HT1080 (cell line): ENCODE data around the gene CYB5R3. TPM values are rescaled to one million over a fixed set of nuclear protein-coding genes. Genes with fewer than 3 reads are reported as not detected.
"Not testable (repeated sequence)": the region's sequence is repeated elsewhere in the genome, so short reads cannot be mapped to it uniquely, and the experiment has no call there.

ENCODE experiments used
- DNase-seq: peaks from one replicate; pipeline ENCODE4 v3.0.0-alpha.2; 2015; ENCODE audit warnings: low read depth
- total RNA-seq: library from RNA; depleted of rRNA; stranded (reverse); fragments of >200 nt; shearing (Covaris generic); gene quantifications from 2 replicates; pipeline ENCODE4 v1.2.3, GENCODE V29; 2014

CYB5R3 gene
- total RNA-seq, 1 experiment from 2014 or later, result 112 TPM

DNA sequence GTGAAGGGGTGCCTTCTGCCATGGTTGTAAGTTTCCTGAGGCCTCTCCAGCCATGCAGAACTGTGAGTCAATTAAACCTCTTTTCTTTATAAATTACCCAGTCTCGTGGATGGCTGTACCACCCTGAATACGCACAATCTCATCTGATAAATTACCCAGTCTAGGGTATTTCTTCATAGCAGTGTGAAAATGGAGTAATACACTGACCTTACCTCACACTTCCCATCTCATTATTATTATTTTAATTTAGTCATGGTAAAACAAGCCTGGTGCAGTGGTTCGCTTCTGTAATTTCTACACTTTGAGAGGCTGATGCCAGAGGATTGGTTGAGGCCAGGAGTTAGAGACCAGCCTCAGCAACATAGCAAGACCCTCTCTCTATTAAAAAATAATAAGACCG lies 30.5 kb upstream of the CYB5R3 start:
- DNase-seq, result no peak

DNA sequence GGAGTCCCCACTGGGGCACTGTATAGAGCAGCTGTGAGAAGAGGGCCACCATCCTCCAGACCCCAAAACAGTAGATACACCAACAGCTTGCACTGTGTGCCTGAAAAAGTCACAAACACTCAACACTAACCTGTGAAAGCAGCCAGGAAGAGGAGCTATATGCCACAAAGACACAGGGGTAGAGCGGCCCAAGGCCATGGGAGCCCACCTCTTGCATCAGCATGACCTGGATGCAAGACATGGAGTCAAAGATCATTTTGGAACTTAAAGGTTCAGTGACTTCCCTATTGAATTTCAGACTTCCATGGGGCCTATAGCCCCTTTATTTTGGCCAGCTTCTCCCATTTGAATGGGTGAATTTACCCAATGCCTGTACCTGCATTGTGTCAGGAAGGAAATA lies 29.7 kb upstream of the CYB5R3 start:
- no peak for DNase-seq

- not testable (repeated sequence) for DNase-seq
These were observed 28.7 kb upstream of the CYB5R3 start for GRCh38 chr22:42677936-42678335.

- DNase-seq, result no peak
These were observed 26.9 kb upstream of the CYB5R3 start for GRCh38 chr22:42676059-42676607.

GRCh38 chr22:42673898-42674401 lies 24.8 kb upstream of the CYB5R3 start:
- DNase-seq, result no peak

- not testable (repeated sequence) for DNase-seq
These were observed 23.9 kb upstream of the CYB5R3 start for GRCh38 chr22:42673071-42673470.

GRCh38 chr22:42670921-42671709 lies 21.9 kb upstream of the CYB5R3 start:
- DNase-seq, result no peak

- DNase-seq, result no peak
These were observed 20.9 kb upstream of the CYB5R3 start for GRCh38 chr22:42670046-42670445.

- not testable (repeated sequence) for DNase-seq
These were observed 17.2 kb upstream of the CYB5R3 start for GRCh38 chr22:42666393-42666792.

- DNase-seq, result no peak
These were observed 16.0 kb upstream of the CYB5R3 start for GRCh38 chr22:42664976-42665831.

DNA sequence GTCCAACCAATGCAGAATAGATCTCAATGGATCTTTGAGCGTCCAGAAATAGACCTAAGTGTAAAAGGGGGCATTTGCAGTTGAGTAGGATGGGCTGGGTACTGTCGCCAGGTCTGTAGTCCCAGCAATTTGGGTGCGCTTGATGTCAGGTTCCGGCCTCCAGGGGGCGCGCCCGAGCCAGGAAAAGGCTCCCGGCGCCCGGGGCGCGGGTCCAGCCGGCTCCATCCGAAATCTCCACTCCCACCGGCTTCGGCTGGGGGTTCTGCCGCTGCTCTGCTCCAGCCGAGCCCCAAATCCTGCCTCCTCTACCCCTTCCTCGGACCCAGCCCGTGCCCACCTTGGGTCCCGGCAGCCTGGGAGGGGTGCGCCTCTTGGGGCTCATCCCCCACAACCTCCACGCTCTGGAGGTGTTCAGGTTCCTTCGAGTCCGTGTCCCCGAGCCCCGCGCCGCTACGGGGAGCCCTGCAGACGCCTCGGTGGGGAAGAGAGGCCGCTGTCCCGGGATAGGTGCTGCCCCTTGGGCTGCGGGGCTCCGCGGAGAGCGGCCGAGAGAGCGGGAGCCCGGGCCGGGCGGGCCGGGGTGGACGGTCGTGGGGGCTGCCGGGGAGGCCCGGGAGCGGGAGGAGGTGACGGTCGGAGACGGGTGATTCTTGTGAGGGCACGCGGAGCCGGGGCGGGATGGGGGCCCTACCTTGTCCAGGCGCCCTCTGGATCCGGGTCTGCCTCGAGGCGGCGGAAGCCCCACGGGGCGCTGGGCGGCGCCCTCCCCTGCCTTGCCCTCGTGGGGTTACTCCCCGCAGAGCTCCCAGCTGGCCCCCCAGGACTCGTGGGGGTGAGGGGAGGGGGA lies 13.0 kb upstream of the CYB5R3 start:
- DNase-seq, result peak; percentile 67

- no peak for DNase-seq
These were observed 7.4 kb upstream of the CYB5R3 start for GRCh38 chr22:42656578-42656977.

- DNase-seq, result no peak
These were observed 6.5 kb upstream of the CYB5R3 start for GRCh38 chr22:42655693-42656092.

DNA sequence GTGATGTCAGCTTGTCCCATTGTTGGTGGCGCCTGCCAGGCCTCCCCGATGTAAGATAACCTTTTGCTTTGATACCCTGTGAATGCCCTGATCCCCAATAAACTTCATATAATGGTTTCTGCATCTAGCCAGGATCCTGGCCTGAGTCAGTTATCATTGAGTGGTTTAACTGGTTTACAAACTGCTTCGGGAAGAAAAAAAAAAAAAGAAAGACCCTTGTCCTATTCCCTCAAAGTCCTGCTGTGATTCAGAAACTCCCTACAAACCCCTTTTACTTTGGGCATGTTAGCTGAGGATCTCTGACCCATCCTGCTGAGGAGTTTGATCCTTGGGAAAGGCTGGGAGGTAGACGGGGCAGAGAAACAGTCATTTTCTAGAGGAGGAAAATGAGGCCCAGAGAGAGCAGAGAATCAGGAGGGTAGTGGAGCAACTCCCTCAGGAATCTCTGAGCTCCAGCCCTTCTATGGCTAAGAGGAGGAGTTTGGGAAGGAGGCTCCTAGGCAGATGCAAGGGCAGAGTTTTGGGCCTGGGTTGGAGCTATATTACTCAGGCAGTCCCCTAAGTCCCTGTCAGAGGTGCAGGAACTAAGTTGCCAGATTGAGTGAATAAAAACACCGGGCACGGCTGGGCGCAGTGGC lies 5.4 kb upstream of the CYB5R3 start:
- DNase-seq, result no peak

DNA sequence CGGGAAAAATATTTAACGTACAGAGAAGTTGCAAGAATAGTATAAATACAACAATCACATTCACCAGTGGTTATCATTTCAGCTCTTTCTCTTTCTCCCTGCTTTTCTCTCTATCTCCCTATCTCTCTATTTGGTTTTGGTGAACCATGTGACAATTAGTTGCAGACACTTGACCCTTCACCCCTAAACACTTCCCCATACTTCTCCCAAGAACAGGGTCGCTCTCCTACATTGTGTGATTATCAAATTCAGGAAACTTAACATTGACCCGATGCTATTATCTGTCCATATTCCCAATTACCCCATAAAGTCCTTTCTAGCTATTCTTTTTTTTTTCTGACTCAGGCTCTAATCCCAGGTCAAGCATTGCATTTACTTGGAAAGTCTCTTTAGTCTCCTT lies 4.8 kb upstream of the CYB5R3 start:
- DNase-seq, result no peak

GRCh38 chr22:42651134-42651533 lies 1.9 kb upstream of the CYB5R3 start:
- peak; percentile 71 for DNase-seq

DNA sequence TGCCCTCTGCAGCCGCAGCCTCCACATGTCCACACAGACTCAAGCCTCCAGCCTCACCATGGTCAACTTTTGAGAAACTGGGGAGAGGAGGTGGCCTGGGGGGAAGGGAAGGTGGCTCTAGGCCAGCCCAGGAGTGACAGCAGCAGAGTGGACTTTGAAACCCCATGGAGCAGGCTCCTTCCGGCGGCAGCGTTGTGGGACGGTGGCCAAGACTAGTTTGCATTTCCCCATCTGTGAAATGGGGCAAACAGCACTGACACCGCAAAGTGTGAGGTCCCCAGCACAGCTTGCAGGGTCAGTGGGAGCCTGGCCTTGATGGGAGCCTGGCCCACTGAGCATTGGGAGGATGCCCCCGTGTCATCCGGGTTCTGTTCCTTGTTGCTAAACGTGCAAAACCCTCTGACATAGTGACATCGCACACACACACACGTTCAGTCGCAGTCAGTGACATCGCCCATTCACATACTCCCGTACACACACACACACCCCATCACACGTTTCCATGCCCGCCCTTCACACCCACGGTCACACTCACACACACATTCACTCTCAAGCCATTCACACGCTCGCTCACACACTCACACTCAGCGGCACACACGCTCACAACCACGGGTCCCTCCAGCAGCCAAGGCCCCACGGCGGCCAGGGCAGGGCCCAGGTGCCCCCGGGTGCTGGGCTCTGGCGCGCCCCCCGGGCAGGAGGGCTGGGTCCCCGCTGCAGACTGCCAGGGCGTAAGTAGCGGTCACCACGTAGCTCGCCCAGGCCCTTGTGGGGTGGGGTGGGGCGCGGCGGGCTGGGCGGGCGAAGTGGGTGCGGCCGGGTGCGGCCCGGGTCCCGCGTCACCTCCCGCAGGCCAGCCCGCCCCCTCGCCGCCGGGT lies 585 bp downstream of the CYB5R3 start:
- DNase-seq, result no peak

DNA sequence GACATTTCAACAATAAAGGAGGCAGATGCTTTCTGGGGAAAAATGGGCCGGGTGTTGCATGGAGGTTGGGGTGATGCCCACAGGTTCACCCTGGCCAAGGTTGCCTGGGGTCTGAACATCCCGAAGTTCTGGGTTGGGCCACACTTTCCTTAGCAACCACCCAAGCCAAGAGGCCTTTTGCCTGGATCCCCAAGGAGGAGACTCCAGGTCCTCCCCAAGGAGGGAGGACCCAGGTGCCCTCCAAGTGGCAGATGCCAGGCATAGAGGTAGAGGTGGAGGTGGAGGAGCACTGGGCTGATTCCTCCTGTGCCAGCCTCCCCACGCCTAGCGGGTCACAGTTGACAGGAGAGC lies 1.2 kb downstream of the CYB5R3 start:
- no peak for DNase-seq
